HCT116 (cell line): Measurements from ENCODE around the gene GGPS1. TPM values are rescaled to one million over a fixed set of nuclear protein-coding genes. Genes with fewer than 3 reads are reported as not detected.

Source experiments
- ATAC-seq: fragments of 200-7000 bp; cut with Tn5 transposase; 2 replicates; pipeline ENCODE4 v1.9.1; 2020; ENCODE audit warnings: mild to moderate bottlenecking, moderate library complexity
- BruUV-seq: library from RNA; stranded (reverse); fragments of 400-500 nt; replicated peaks from 2 replicates; lab custom pipeline; 2021; lab: Mats Ljungman, UMichigan
- CTCF ChIA-PET: fragments of 300-600 bp; sonication (Branson Sonifier 250); formaldehyde crosslinking; loops from one replicate; lab custom pipeline; 2021; ENCODE audit warnings: antibody characterized with exemption; lab: Charles Lee
- POLR2A ChIA-PET: fragments of 300-600, 350-600 bp; sonication (Branson Sonifier 250); formaldehyde crosslinking; loops from one replicate; lab custom pipeline; 2021; ENCODE audit warnings: antibody characterized with exemption; lab: Charles Lee
- RAD21 ChIA-PET, 2 experiments: fragments of 300-600 bp; sonication (Branson Sonifier 250); formaldehyde crosslinking; loops; one replicate each; lab custom pipeline; 2023; ENCODE audit warnings: low total read pairs in 2 of 2; ENCODE audit not compliant: uncharacterized antibody in 2 of 2, unreplicated experiment in 2 of 2, low non-redundant PET in 1 of 2; lab: Charles Lee
- DNase-seq: peaks from one replicate; pipeline ENCODE4 v3.0.0-alpha.2; 2010; ENCODE audit warnings: low read depth, low spot score
- H2AFZ ChIP-seq: fragments of 200-600 bp; shearing (Covaris generic), sonication (generic); 2 replicates; pipeline ENCODE4 v1.6.1; 2017; ENCODE audit warnings: low read depth, mixed run types, mixed read lengths, antibody characterized with exemption, low read length; ENCODE audit not compliant: poor library complexity, severe bottlenecking
- H3K27ac ChIP-seq: 2 replicates; pipeline ENCODE4 v1.5.1; 2012; ENCODE audit warnings: low read depth, low read length
- H3K27me3 ChIP-seq: fragments of 200-600 bp; sonication (generic); 2 replicates; pipeline ENCODE4 v1.6.1; 2016; ENCODE audit warnings: mixed run types, low read length, mixed read lengths; ENCODE audit not compliant: insufficient read depth
- H3K36me3 ChIP-seq, 2 experiments: fragments of 200-500 bp in 1 of 2; fragments of 200-600 bp in 1 of 2; sonication (Bioruptor generic) in 1 of 2; sonication (generic) in 1 of 2; 2 replicates each; pipeline versions ENCODE4 v1.5.1 to v1.6.1; 2014 to 2016; ENCODE audit warnings: low read length in 2 of 2, inconsistent platforms in 1 of 2, mixed read lengths in 1 of 2, mixed run types in 1 of 2; ENCODE audit not compliant: insufficient read depth in 2 of 2, control insufficient read depth in 1 of 2
- H3K4me1 ChIP-seq, 2 experiments: fragments of 200-600 bp in 1 of 2; sonication (generic) in 1 of 2; 2 replicates each; pipeline versions ENCODE4 v1.5.1 to v1.6.1; 2012 to 2017; ENCODE audit warnings: low read length in 2 of 2, inconsistent platforms in 1 of 2, mild to moderate bottlenecking in 1 of 2, mixed read lengths in 1 of 2, mixed run types in 1 of 2, moderate library complexity in 1 of 2; ENCODE audit not compliant: insufficient read depth in 2 of 2, control insufficient read depth in 1 of 2
- H3K4me2 ChIP-seq: fragments of 200-600 bp; sonication (generic); 2 replicates; pipeline ENCODE4 v1.6.1; 2017; ENCODE audit warnings: mixed run types, low read length, mixed read lengths
- H3K4me3 ChIP-seq, 2 experiments: fragments of 200-600 bp in 1 of 2; sonication (generic) in 1 of 2; replicated peaks in 1 of 2; 2 replicates each; pipeline ENCODE4 v1.5.1; 2011 to 2016; ENCODE audit warnings: low read length in 2 of 2, control low read depth in 1 of 2, low read depth in 1 of 2, mild to moderate bottlenecking in 1 of 2, mixed read lengths in 1 of 2, mixed run types in 1 of 2
- H3K79me2 ChIP-seq: fragments of 200-600 bp; sonication (generic); 2 replicates; pipeline ENCODE4 v1.6.1; 2017; ENCODE audit warnings: mild to moderate bottlenecking, mixed run types, low read length, moderate library complexity, mixed read lengths; ENCODE audit not compliant: insufficient read depth
- H3K9ac ChIP-seq: fragments of 200-600 bp; sonication (generic); 2 replicates; pipeline ENCODE4 v1.6.1; 2016; ENCODE audit warnings: low read length, mixed read lengths
- H3K9me2 ChIP-seq: fragments of 200-600 bp; sonication (generic), shearing (Covaris generic); 2 replicates; pipeline ENCODE4 v1.6.1; 2017; ENCODE audit warnings: mixed run types, mild to moderate bottlenecking, moderate library complexity; ENCODE audit not compliant: insufficient read depth
- H3K9me3 ChIP-seq, 2 experiments: fragments of 200-500 bp in 1 of 2; fragments of 200-600 bp in 1 of 2; sonication (Bioruptor generic) in 1 of 2; sonication (generic) in 1 of 2; 2 replicates each; pipeline ENCODE4 v1.6.1; 2014 to 2017; ENCODE audit warnings: low read length in 2 of 2, mixed read lengths in 2 of 2, inconsistent platforms in 1 of 2, low read depth in 1 of 2, mild to moderate bottlenecking in 1 of 2, mixed run types in 1 of 2, moderate library complexity in 1 of 2; ENCODE audit not compliant: control insufficient read depth in 1 of 2, insufficient read depth in 1 of 2
- H4K20me1 ChIP-seq: fragments of 200-600 bp; sonication (generic), shearing (Covaris generic); 2 replicates; pipeline ENCODE4 v1.6.1; 2017; ENCODE audit warnings: mixed run types, mild to moderate bottlenecking, moderate library complexity; ENCODE audit not compliant: insufficient read depth
- CBX3 ChIP-seq: IDR thresholded peaks from 2 replicates; pipeline ENCODE4 v1.6.1; 2012; ENCODE audit warnings: low read depth
- CEBPB ChIP-seq: IDR thresholded peaks from 2 replicates; pipeline ENCODE4 v1.6.1; 2012; ENCODE audit warnings: low read depth
- EZH2 ChIP-seq: fragments of 200-600 bp; sonication (generic); IDR thresholded peaks from 2 replicates; pipeline ENCODE4 v1.6.1; 2017; ENCODE audit warnings: antibody characterized with exemption, mixed run types
- EZH2phosphoT487 ChIP-seq: fragments of 200-600 bp; IDR thresholded peaks from 2 replicates; pipeline ENCODE4 v1.6.1; 2018; ENCODE audit warnings: antibody characterized with exemption, borderline replicate concordance
- MAX ChIP-seq: IDR thresholded peaks from 2 replicates; pipeline ENCODE4 v1.6.1; 2012
- POLR2AphosphoS5 ChIP-seq: IDR thresholded peaks from 2 replicates; pipeline ENCODE4 v1.6.1; 2011; ENCODE audit warnings: mild to moderate bottlenecking, low read depth, low read length, moderate library complexity
- REST ChIP-seq: IDR thresholded peaks from 2 replicates; pipeline ENCODE4 v1.6.1; 2012; ENCODE audit warnings: low read depth
- SIN3A ChIP-seq: IDR thresholded peaks from 2 replicates; pipeline ENCODE4 v1.6.1; 2012; ENCODE audit warnings: low read depth
- SP1 ChIP-seq: IDR thresholded peaks from 2 replicates; pipeline ENCODE4 v1.6.1; 2012; ENCODE audit warnings: low read depth
- YY1 ChIP-seq: IDR thresholded peaks from 2 replicates; pipeline ENCODE4 v1.6.1; 2011; ENCODE audit warnings: low read length, low read depth, moderate library complexity, mild to moderate bottlenecking; ENCODE audit not compliant: insufficient replicate concordance; ENCODE audit errors: extremely low read depth
- ZBTB33 ChIP-seq: IDR thresholded peaks from 2 replicates; pipeline ENCODE4 v1.6.1; 2011; ENCODE audit warnings: mild to moderate bottlenecking, low read length, moderate library complexity; ENCODE audit not compliant: insufficient replicate concordance; ENCODE audit errors: extremely low read depth
- ZNF274 ChIP-seq: fragments of 200-500 bp; sonication (Bioruptor generic); IDR thresholded peaks from 2 replicates; pipeline ENCODE4 v1.6.1; 2014; ENCODE audit warnings: mild to moderate bottlenecking, low read depth, low read length, inconsistent platforms
- intact Hi-C: fragments of 100-400 bp; cut with micrococcal nuclease; formaldehyde crosslinking; loops from 2 replicates; pipeline ENCODE4 v1.10.0; 2022
- total RNA-seq: library from RNA; stranded (reverse); gene quantifications from one replicate; pipeline ENCODE4 v1.2.1, GENCODE V29; 2021; ENCODE audit not compliant: unreplicated experiment

GGPS1 gene
- total RNA-seq, 1 experiment from 2014 or later, result 30.6 TPM

DNA sequence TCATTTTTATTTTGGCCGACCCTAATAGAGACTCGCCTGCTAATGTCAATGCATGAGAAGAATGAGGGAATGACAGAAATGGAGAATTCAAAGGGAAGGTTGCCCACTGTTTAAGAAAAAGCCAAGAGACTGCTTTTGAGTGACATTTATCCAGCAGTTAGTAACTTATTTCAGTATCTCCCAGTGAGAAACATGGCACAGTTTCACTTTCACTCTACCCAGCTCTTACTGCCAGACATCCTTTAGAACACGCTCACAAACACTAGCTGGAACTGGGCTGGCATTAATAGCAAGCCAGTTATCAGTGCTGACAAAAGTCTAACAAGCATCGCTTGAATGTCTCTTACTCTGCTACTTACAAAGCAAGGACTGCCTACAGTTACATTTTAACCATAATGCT is 8.5 kb downstream of the GGPS1 start (continued):
- TF ChIP-seq CBX3 (no peak), ZBTB33 (no peak), ZNF274 (no peak)
- TF ChIP-seq, all 23 proteins: peak for 0

GRCh38 chr1:235339746-235340145 is 11.4 kb downstream of the GGPS1 start:
- Histone ChIP-seq H3K9ac (no peak overlapping the region), H4K20me1 (no peaks in the 10 kb centered on the region), H3K4me2 (no peak overlapping the region), H3K27me3 (no peaks in the 10 kb centered on the region), H3K4me1 (no peaks in the 10 kb centered on the region), H3K4me3 (no peak overlapping the region), H3K79me2 (peaks cover 6% of the 10 kb centered on the region; the same call in 1 of the 2 replicates), H3K9me3 (no peaks in the 10 kb centered on the region), H3K36me3 (peaks cover 0 to 8% of the 10 kb centered on the region in 2 experiments; a peak in 2 of 4 replicates), H3K9me2 (no peaks in the 10 kb centered on the region), H2AFZ (no peak overlapping the region), H3K27ac (no peak overlapping the region)
- DNase-seq, result no peak
- RAD21 ChIA-PET, result no interaction called here
- BruUV-seq, result no TSS peak
- intact Hi-C loops, result no loop called here
- no peak for TF ChIP-seq MAX
- TF ChIP-seq POLR2AphosphoS5, result no peak
- TF ChIP-seq SP1, result no peak
- TF ChIP-seq EZH2phosphoT487, result no peak
- TF ChIP-seq CBX3, result no peak
- no peak for TF ChIP-seq EZH2
- TF ChIP-seq SIN3A, result no peak
- TF ChIP-seq YY1, result no peak
- no peak for TF ChIP-seq REST
- no peak for TF ChIP-seq ZNF274
- TF ChIP-seq CEBPB, result no peak
- CTCF ChIA-PET, result no interaction called here
- ATAC-seq, result no peak
- POLR2A ChIA-PET, result no interaction called here
